Smooth muscle cell (in vitro differentiated cells): ENCODE results near the gene CYTL1. TPM values are rescaled to one million over a fixed set of nuclear protein-coding genes. Genes with fewer than 3 reads are reported as not detected.

Source experiments
- DNase-seq: peaks from one replicate; lab custom pipeline; 2025; ENCODE audit not compliant: unreplicated experiment; lab: John Stamatoyannopoulos, UW
- H2AFZ ChIP-seq: fragments of 200-600 bp; sonication (generic); 2 replicates; pipeline ENCODE4 v1.6.0; 2016; ENCODE audit warnings: antibody characterized with exemption, low read depth, mild to moderate bottlenecking
- H3F3A ChIP-seq: fragments of 200-600 bp; sonication (generic); 2 replicates; pipeline ENCODE4 v1.6.0; 2017; ENCODE audit warnings: antibody characterized with exemption, low read depth
- H3K27ac ChIP-seq: fragments of 200-600 bp; sonication (generic); 2 replicates; pipeline ENCODE4 v1.5.1; 2016; ENCODE audit warnings: low read depth, mild to moderate bottlenecking
- H3K27me3 ChIP-seq: fragments of 200-600 bp; sonication (generic); 2 replicates; pipeline ENCODE4 v1.6.1; 2016; ENCODE audit warnings: low read depth, mild to moderate bottlenecking
- H3K36me3 ChIP-seq: fragments of 200-600 bp; sonication (generic); 2 replicates; pipeline ENCODE4 v1.5.1; 2016; ENCODE audit warnings: low read depth
- H3K4me1 ChIP-seq: fragments of 200-600 bp; sonication (generic); 2 replicates; pipeline ENCODE4 v1.5.1; 2016; ENCODE audit warnings: low read depth
- H3K4me2 ChIP-seq: fragments of 200-600 bp; sonication (generic); 2 replicates; pipeline ENCODE4 v1.6.0; 2016; ENCODE audit warnings: mild to moderate bottlenecking
- H3K4me3 ChIP-seq: fragments of 200-600 bp; sonication (generic); 2 replicates; pipeline ENCODE4 v1.5.1; 2016; ENCODE audit warnings: mild to moderate bottlenecking
- H3K79me2 ChIP-seq: fragments of 200-600 bp; sonication (generic); 2 replicates; pipeline ENCODE4 v1.6.0; 2016; ENCODE audit warnings: low read depth, mild to moderate bottlenecking
- H3K9ac ChIP-seq: fragments of 200-600 bp; sonication (generic); 2 replicates; pipeline ENCODE4 v1.6.0; 2016; ENCODE audit warnings: low read depth
- H3K9me3 ChIP-seq: fragments of 200-600 bp; sonication (generic); replicated peaks from 2 replicates; pipeline ENCODE4 v1.5.1; 2016; ENCODE audit warnings: low read depth
- H4K20me1 ChIP-seq: fragments of 200-600 bp; sonication (generic); 2 replicates; pipeline ENCODE4 v1.6.0; 2016; ENCODE audit warnings: low read depth
- WGBS: methylation state at CpG from one replicate; pipeline ENCODE4 v1.1.7; 2016; ENCODE audit warnings: low lambda C conversion rate; 5-methylcytosine and 5-hydroxymethylcytosine counted together
- polyA plus RNA-seq: library from polyadenylated mRNA; unstranded; fragments of >200 nt; fragmentation: Nextera tagmentation; extraction: Ambion mirVana; gene quantifications from 2 replicates; pipeline ENCODE4 v1.2.1, GENCODE V29; 2016
- total RNA-seq: library from RNA; depleted of rRNA; stranded (reverse); fragments of >200 nt; gene quantifications from 2 replicates; pipeline ENCODE4 v1.2.3, GENCODE V29; 2014
- TF ChIP-seq, protein P1 (sequence below): fragments of 200-600 bp; sonication (generic); IDR thresholded peaks from 2 replicates; pipeline ENCODE4 v1.5.1; 2017; ENCODE audit warnings: borderline replicate concordance, mild to moderate bottlenecking, antibody characterized with exemption; ENCODE audit not compliant: insufficient read depth, poor library complexity, severe bottlenecking

Gene CYTL1
- total and polyA plus RNA-seq, 2 experiments from 2014 or later = 24.5 to 31.0 TPM

DNA sequence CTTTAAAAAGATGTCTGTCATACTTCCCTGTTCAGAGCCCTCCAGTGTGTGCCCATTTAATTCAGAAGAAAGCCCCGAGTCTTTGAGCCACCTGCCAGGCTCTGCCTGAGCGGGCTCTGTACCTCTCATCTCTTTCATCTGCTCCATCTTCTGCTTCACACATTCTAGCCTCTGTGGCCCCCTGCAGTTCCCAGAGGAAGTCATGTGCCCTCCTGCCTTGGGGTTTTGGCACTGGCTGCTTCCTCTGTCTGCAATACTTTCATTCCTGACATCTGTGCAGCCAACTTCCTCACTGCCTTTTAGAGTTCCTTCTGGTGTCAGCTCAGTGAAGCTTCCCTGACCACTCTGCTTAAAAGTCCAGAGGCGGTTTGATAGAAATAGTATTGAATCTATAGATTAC, 25.8 kb upstream of the CYTL1 start:
- Histone ChIP-seq H3K36me3 (no peaks in the 10 kb centered on the region), H3K4me2 (no peak overlapping the region), H3K9me3 (peaks cover 6% of the 10 kb centered on the region), H3K79me2 (no peaks in the 10 kb centered on the region), H4K20me1 (no peaks in the 10 kb centered on the region), H3K27ac (no peak overlapping the region), H2AFZ (no peak overlapping the region), H3F3A (peaks cover 3% of the 10 kb centered on the region), H3K4me3 (no peak overlapping the region), H3K27me3 (no peaks in the 10 kb centered on the region), H3K9ac (no peak overlapping the region), H3K4me1 (no peaks in the 10 kb centered on the region)
- 85% methylated on average over 3 of the region's 3 CpGs for WGBS
- TF ChIP-seq, protein P1, sequence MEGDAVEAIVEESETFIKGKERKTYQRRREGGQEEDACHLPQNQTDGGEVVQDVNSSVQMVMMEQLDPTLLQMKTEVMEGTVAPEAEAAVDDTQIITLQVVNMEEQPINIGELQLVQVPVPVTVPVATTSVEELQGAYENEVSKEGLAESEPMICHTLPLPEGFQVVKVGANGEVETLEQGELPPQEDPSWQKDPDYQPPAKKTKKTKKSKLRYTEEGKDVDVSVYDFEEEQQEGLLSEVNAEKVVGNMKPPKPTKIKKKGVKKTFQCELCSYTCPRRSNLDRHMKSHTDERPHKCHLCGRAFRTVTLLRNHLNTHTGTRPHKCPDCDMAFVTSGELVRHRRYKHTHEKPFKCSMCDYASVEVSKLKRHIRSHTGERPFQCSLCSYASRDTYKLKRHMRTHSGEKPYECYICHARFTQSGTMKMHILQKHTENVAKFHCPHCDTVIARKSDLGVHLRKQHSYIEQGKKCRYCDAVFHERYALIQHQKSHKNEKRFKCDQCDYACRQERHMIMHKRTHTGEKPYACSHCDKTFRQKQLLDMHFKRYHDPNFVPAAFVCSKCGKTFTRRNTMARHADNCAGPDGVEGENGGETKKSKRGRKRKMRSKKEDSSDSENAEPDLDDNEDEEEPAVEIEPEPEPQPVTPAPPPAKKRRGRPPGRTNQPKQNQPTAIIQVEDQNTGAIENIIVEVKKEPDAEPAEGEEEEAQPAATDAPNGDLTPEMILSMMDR = no peak
- no peak for DNase-seq

DNA sequence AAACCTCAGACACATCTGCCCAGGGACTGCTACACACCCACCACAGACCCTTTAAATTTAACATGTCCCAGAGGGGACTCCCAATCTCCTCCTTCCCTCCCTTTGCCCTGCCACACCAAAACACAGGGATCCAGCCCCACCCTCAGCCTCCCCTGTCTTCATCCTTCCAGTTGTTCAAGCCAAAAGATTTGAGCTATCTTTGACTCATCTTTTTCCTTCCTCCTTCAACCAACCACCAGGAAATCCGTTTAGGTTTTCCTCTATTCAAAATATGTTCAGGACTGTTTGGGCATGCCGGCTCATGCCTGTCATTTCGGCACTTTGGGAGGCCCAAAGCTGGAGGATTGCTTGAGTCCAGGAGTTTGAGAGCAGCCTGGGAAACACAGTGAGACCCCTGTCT, 25.1 kb upstream of the CYTL1 start:
- Histone ChIP-seq H3K79me2 (no peaks in the 10 kb centered on the region), H4K20me1 (no peaks in the 10 kb centered on the region), H3K4me3 (no peak overlapping the region), H2AFZ (no peak overlapping the region), H3K9me3 (peaks cover 6% of the 10 kb centered on the region), H3K9ac (no peak overlapping the region), H3K4me2 (no peak overlapping the region), H3K27ac (no peak overlapping the region), H3F3A (peaks cover 3% of the 10 kb centered on the region), H3K27me3 (no peaks in the 10 kb centered on the region), H3K36me3 (no peaks in the 10 kb centered on the region), H3K4me1 (no peaks in the 10 kb centered on the region)
- no peak for DNase-seq
- TF ChIP-seq, protein P1 = no peak
- 85% methylated on average over 3 of the region's 3 CpGs for WGBS

DNA sequence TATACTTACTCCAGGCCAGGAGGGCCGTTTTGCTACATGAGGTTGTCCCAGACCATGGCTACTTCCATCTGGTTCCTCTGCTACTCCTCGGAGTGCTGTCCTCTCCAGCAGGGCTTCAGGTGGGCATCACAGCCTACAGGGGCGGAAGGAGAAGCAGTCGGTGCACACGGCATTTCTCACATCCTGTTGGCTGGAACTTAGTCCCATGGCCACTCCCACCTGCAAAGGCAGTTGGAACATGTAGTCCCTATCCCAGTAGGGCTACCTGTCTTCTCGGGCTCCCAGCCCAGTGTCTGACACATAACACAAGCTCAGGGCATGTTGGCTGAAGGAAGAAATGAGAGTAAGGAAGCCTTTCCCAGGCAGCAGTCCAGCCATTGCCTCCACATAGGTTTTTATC, 24.3 kb upstream of the CYTL1 start:
- H3K36me3 ChIP-seq = no peaks in the 10 kb centered on the region
- WGBS = 82% methylated on average over 6 of the region's 6 CpGs
- TF ChIP-seq, protein P1 = no peak

DNA sequence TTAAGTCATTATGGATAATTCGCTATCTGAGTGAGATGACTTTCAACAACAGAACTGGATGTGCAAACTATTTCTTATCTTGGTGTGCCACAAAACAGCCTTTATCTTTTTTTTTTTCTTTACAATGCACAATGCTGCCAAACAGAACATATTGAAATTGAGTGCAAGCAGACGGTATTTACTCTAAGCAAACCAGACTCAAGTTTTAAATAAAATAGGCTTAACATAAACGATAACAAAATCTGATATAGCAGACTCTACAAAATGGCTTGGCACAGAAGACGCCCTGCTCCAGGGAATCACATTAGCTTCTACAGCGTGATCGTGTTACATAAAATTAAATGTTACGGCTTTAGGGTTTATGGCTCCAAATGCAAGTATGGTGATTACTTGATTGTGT, 22.4 kb upstream of the CYTL1 start:
- Histone ChIP-seq H3K9me3 (peaks cover 6% of the 10 kb centered on the region), H3K36me3 (no peaks in the 10 kb centered on the region), H4K20me1 (no peaks in the 10 kb centered on the region), H3K4me1 (no peaks in the 10 kb centered on the region), H3K4me2 (peak overlapping the region; percentile 24), H2AFZ (no peak overlapping the region), H3K27me3 (no peaks in the 10 kb centered on the region), H3K4me3 (no peak overlapping the region), H3K79me2 (no peaks in the 10 kb centered on the region), H3K27ac (peak overlapping the region; percentile 1), H3F3A (peaks cover 3% of the 10 kb centered on the region), H3K9ac (no peak overlapping the region)
- DNase-seq = no peak
- 41% methylated on average over 7 of the region's 7 CpGs for WGBS
- TF ChIP-seq, protein P1 = no peak

More for the DNA sequence above, 24.3 kb upstream of the CYTL1 start:
- DNase-seq = no peak
- Histone ChIP-seq H3K27me3 (no peaks in the 10 kb centered on the region), H3K4me1 (no peaks in the 10 kb centered on the region), H3K4me2 (no peak overlapping the region), H3K9ac (no peak overlapping the region), H2AFZ (no peak overlapping the region), H3K79me2 (no peaks in the 10 kb centered on the region), H3F3A (peaks cover 3% of the 10 kb centered on the region), H3K4me3 (no peak overlapping the region), H4K20me1 (no peaks in the 10 kb centered on the region), H3K27ac (no peak overlapping the region), H3K9me3 (peaks cover 6% of the 10 kb centered on the region)
